Effector memory CD4-positive, alpha-beta T cell (primary cell): ENCODE data around the gene TMEM50A.
"Not testable (repeated sequence)": the region's sequence is repeated elsewhere in the genome, so short reads cannot be mapped to it uniquely, and the experiment has no call there.

Source experiments
- DNase-seq, 3 donors: peaks; one replicate each; pipeline ENCODE4 v3.0.0-alpha.2; 2020
- H3K27ac ChIP-seq: 2 replicates; pipeline ENCODE4 v1.7.0; 2013; ENCODE audit warnings: mild to moderate bottlenecking, low read length, moderate library complexity; ENCODE audit not compliant: insufficient read depth, poor library complexity, severe bottlenecking
- H3K27me3 ChIP-seq: replicated peaks from 2 replicates; pipeline ENCODE4 v1.7.0; 2013; ENCODE audit warnings: mild to moderate bottlenecking, low read length; ENCODE audit not compliant: insufficient read depth, control insufficient read depth, poor library complexity, severe bottlenecking
- H3K36me3 ChIP-seq: 2 replicates; pipeline ENCODE4 v1.7.0; 2013; ENCODE audit warnings: mild to moderate bottlenecking, low read length, moderate library complexity; ENCODE audit not compliant: control insufficient read depth, insufficient read depth
- H3K4me1 ChIP-seq: 2 replicates; pipeline ENCODE4 v1.7.0; 2013; ENCODE audit warnings: low read length, mild to moderate bottlenecking; ENCODE audit not compliant: control insufficient read depth, insufficient read depth, poor library complexity, severe bottlenecking
- H3K4me3 ChIP-seq: 2 replicates; pipeline ENCODE4 v1.7.0; 2013; ENCODE audit warnings: low read length, low read depth, mild to moderate bottlenecking; ENCODE audit not compliant: insufficient read depth, poor library complexity, severe bottlenecking
- H3K9me3 ChIP-seq: 2 replicates; pipeline ENCODE4 v1.7.0; 2013; ENCODE audit warnings: mild to moderate bottlenecking, low read length, moderate library complexity; ENCODE audit not compliant: control insufficient read depth
- total RNA-seq, 3 donors: gene quantifications; one replicate each; lab custom pipeline; 2026; lab: John Stamatoyannopoulos, UW

Gene TMEM50A
- total RNA-seq = 74.5 to 86.8 (median 78.4) reads per million in 3 donors

- Histone ChIP-seq H3K9me3 (no peaks in the 10 kb centered on the region), H3K27ac (peak within 1 kb of the TSS; percentile 97), H3K27me3 (no peaks in the 10 kb centered on the region), H3K4me1 (peaks cover 23% of the 10 kb centered on the region), H3K36me3 (peaks cover 7% of the 10 kb centered on the region), H3K4me3 (peak within 1 kb of the TSS; percentile 89)
- peak; percentile 87 to 89 (median 89) for DNase-seq
Measured at GRCh38 chr1:25338188-25338981, at the start of gene TMEM50A. Gene TMEM50A, plus strand, starts transcription at chr1:25338334. Its CDS starts 2,153 bp downstream, at chr1:25340487.

- not testable (repeated sequence) for DNase-seq, H3K36me3 ChIP-seq, H3K4me3 ChIP-seq, H3K4me1 ChIP-seq, H3K9me3 ChIP-seq, H3K27me3 ChIP-seq, H3K27ac ChIP-seq
Measured at GRCh38 chr1:25288573-25289101, 49.5 kb upstream of the TMEM50A start.

GRCh38 chr1:25290043-25290442 lies 48.1 kb upstream of the TMEM50A start:
- H3K4me1 ChIP-seq = not testable (repeated sequence)

GRCh38 chr1:25293426-25293825 lies 44.7 kb upstream of the TMEM50A start:
- H3K27ac ChIP-seq, H3K4me3 ChIP-seq, H3K36me3 ChIP-seq, H3K27me3 ChIP-seq, H3K9me3 ChIP-seq, H3K4me1 ChIP-seq, DNase-seq: not testable (repeated sequence)

More at GRCh38 chr1:25290043-25290442, 48.1 kb upstream of the TMEM50A start:
- H3K4me3 ChIP-seq, H3K36me3 ChIP-seq, DNase-seq, H3K27ac ChIP-seq, H3K9me3 ChIP-seq, H3K27me3 ChIP-seq: not testable (repeated sequence)

GRCh38 chr1:25294889-25295826 lies 43.0 kb upstream of the TMEM50A start:
- H3K27me3 ChIP-seq, H3K9me3 ChIP-seq, H3K36me3 ChIP-seq, H3K27ac ChIP-seq, DNase-seq, H3K4me1 ChIP-seq, H3K4me3 ChIP-seq: not testable (repeated sequence)

- not testable (repeated sequence) for H3K27ac ChIP-seq, H3K36me3 ChIP-seq, DNase-seq, H3K27me3 ChIP-seq, H3K4me1 ChIP-seq, H3K4me3 ChIP-seq, H3K9me3 ChIP-seq
Measured at GRCh38 chr1:25296501-25296900, 41.6 kb upstream of the TMEM50A start.

- not testable (repeated sequence) for H3K36me3 ChIP-seq
Measured at GRCh38 chr1:25300729-25301128, 37.4 kb upstream of the TMEM50A start.

GRCh38 chr1:25302330-25302729 lies 35.8 kb upstream of the TMEM50A start:
- H3K36me3 ChIP-seq, H3K4me1 ChIP-seq, H3K4me3 ChIP-seq, DNase-seq, H3K27ac ChIP-seq, H3K9me3 ChIP-seq, H3K27me3 ChIP-seq: not testable (repeated sequence)

More at GRCh38 chr1:25300729-25301128, 37.4 kb upstream of the TMEM50A start:
- not testable (repeated sequence) for H3K4me1 ChIP-seq, DNase-seq, H3K9me3 ChIP-seq, H3K4me3 ChIP-seq, H3K27me3 ChIP-seq, H3K27ac ChIP-seq

- not testable (repeated sequence) for H3K9me3 ChIP-seq
Measured at GRCh38 chr1:25304936-25305335, 33.2 kb upstream of the TMEM50A start.

More at GRCh38 chr1:25304936-25305335, 33.2 kb upstream of the TMEM50A start:
- H3K36me3 ChIP-seq, H3K4me1 ChIP-seq, H3K27ac ChIP-seq, DNase-seq, H3K4me3 ChIP-seq, H3K27me3 ChIP-seq: not testable (repeated sequence)
